Upper lobe of right lung (tissue), 1 donor: ENCODE measurements around the gene SOWAHA. TPM values are rescaled to one million over a fixed set of nuclear protein-coding genes. Genes with fewer than 3 reads are reported as not detected.

ENCODE experiments used
- ATAC-seq: fragments of 200-7000 bp; cut with Tn5 transposase; one replicate; pipeline ENCODE4 v1.9.1; 2020; ENCODE audit warnings: mild to moderate bottlenecking, moderate library complexity
- DNase-seq: peaks from one replicate; pipeline ENCODE4 v3.0.0-alpha.2; 2020
- H3K27ac ChIP-seq: fragments of 200-600 bp; one replicate; pipeline ENCODE4 v1.8.0; 2022
- H3K27me3 ChIP-seq: fragments of 200-600 bp; one replicate; pipeline ENCODE4 v1.8.0; 2022; ENCODE audit warnings: mild to moderate bottlenecking
- H3K36me3 ChIP-seq: fragments of 200-600 bp; one replicate; pipeline ENCODE4 v1.8.0; 2022
- H3K4me1 ChIP-seq: fragments of 200-600 bp; one replicate; pipeline ENCODE4 v1.8.0; 2022
- H3K4me3 ChIP-seq: fragments of 200-600 bp; one replicate; pipeline ENCODE4 v1.8.0; 2022; ENCODE audit warnings: mild to moderate bottlenecking
- H3K9me3 ChIP-seq: fragments of 200-600 bp; one replicate; pipeline ENCODE4 v1.8.0; 2022
- intact Hi-C: fragments of 100-400 bp; cut with DNase I; formaldehyde crosslinking; loops from one replicate; pipeline ENCODE4 v1.11.0; 2022
- total RNA-seq: library from RNA; stranded (reverse); fragmentation: NEBNext Ultra II Directional; extraction: Animal tissue kit (Norgen Biotek cat#: 25700); gene quantifications from one replicate; pipeline ENCODE4 v1.2.1, GENCODE V29; 2021
- TF ChIP-seq, protein P1 (sequence below): fragments of 200-600 bp; IDR thresholded peaks from one replicate; pipeline ENCODE4 v1.8.0; 2022; ENCODE audit warnings: antibody characterized with exemption
- donor health status: DM: no; HTN: yes; CAD: no; lungs with severe emphysema.

Gene SOWAHA
- total RNA-seq, 1 donor from 2014 or later: not detected

- TF ChIP-seq, protein P1, sequence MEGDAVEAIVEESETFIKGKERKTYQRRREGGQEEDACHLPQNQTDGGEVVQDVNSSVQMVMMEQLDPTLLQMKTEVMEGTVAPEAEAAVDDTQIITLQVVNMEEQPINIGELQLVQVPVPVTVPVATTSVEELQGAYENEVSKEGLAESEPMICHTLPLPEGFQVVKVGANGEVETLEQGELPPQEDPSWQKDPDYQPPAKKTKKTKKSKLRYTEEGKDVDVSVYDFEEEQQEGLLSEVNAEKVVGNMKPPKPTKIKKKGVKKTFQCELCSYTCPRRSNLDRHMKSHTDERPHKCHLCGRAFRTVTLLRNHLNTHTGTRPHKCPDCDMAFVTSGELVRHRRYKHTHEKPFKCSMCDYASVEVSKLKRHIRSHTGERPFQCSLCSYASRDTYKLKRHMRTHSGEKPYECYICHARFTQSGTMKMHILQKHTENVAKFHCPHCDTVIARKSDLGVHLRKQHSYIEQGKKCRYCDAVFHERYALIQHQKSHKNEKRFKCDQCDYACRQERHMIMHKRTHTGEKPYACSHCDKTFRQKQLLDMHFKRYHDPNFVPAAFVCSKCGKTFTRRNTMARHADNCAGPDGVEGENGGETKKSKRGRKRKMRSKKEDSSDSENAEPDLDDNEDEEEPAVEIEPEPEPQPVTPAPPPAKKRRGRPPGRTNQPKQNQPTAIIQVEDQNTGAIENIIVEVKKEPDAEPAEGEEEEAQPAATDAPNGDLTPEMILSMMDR: no peak
- Histone ChIP-seq H3K4me1 (no peaks in the 10 kb centered on the region), H3K27me3 (no peaks in the 10 kb centered on the region), H3K27ac (no peak overlapping the region), H3K36me3 (no peaks in the 10 kb centered on the region), H3K4me3 (no peak overlapping the region), H3K9me3 (no peaks in the 10 kb centered on the region)
- ATAC-seq: no peak
- intact Hi-C loops: no loop called here
- DNase-seq: no peak
These were observed 27.2 kb upstream of the SOWAHA start for GRCh38 chr5:132785864-132786263.

- ATAC-seq: no peak
- H3K36me3 ChIP-seq: no peaks in the 10 kb centered on the region
- H3K4me1 ChIP-seq: no peaks in the 10 kb centered on the region
- TF ChIP-seq, protein P1: no peak
- H3K27ac ChIP-seq: no peak overlapping the region
- H3K9me3 ChIP-seq: no peaks in the 10 kb centered on the region
- H3K27me3 ChIP-seq: no peaks in the 10 kb centered on the region
- DNase-seq: no peak
- H3K4me3 ChIP-seq: no peak overlapping the region
- intact Hi-C loops: no loop called here
These were observed 26.0 kb upstream of the SOWAHA start for GRCh38 chr5:132787076-132787475.

GRCh38 chr5:132788508-132788907 lies 24.6 kb upstream of the SOWAHA start:
- ATAC-seq (no peak), DNase-seq (no peak)
- Histone ChIP-seq H3K27ac (no peak overlapping the region), H3K9me3 (no peaks in the 10 kb centered on the region), H3K4me3 (no peak overlapping the region), H3K36me3 (no peaks in the 10 kb centered on the region), H3K27me3 (no peaks in the 10 kb centered on the region), H3K4me1 (no peaks in the 10 kb centered on the region)
- TF ChIP-seq, protein P1: no peak
- intact Hi-C loops: no loop called here

- no peak for ATAC-seq
- no peak for DNase-seq
- no peaks in the 10 kb centered on the region for H3K4me1 ChIP-seq
These were observed 23.9 kb upstream of the SOWAHA start for GRCh38 chr5:132788990-132789886.

GRCh38 chr5:132790201-132790865 lies 22.8 kb upstream of the SOWAHA start:
- Histone ChIP-seq H3K4me3 (no peak overlapping the region), H3K27me3 (no peaks in the 10 kb centered on the region), H3K36me3 (no peaks in the 10 kb centered on the region), H3K9me3 (no peaks in the 10 kb centered on the region), H3K27ac (no peak overlapping the region), H3K4me1 (no peaks in the 10 kb centered on the region)
- intact Hi-C loops: no loop called here
- TF ChIP-seq, protein P1: no peak
- ATAC-seq (peak; percentile 10), DNase-seq (no peak)

More at GRCh38 chr5:132788990-132789886, 23.9 kb upstream of the SOWAHA start:
- Histone ChIP-seq H3K36me3 (no peaks in the 10 kb centered on the region), H3K27me3 (no peaks in the 10 kb centered on the region), H3K4me3 (no peak overlapping the region), H3K27ac (no peak overlapping the region), H3K9me3 (no peaks in the 10 kb centered on the region)
- TF ChIP-seq, protein P1: no peak
- intact Hi-C loops: no loop called here
